HEK293T (cell line): Measurements from ENCODE around the gene PPM1J.

ENCODE experiments used
- ARNT ChIP-seq: fragments of 450-650 bp; IDR thresholded peaks from 2 replicates; pipeline ENCODE4 v1.6.1; 2017; ENCODE audit warnings: mild to moderate bottlenecking
- BHLHE40 ChIP-seq: fragments of 450-650 bp; IDR thresholded peaks from 2 replicates; pipeline ENCODE4 v1.6.1; 2016; ENCODE audit warnings: mild to moderate bottlenecking, moderate library complexity, borderline replicate concordance
- FOXM1 ChIP-seq: fragments of 450-650 bp; IDR thresholded peaks from 2 replicates; pipeline ENCODE4 v1.6.1; 2017; ENCODE audit warnings: mild to moderate bottlenecking, borderline replicate concordance
- HDGF ChIP-seq: fragments of 450-650 bp; IDR thresholded peaks from 2 replicates; pipeline ENCODE4 v1.6.1; 2017; ENCODE audit warnings: antibody characterized with exemption, borderline replicate concordance
- NFRKB ChIP-seq: fragments of 450-650 bp; IDR thresholded peaks from 2 replicates; pipeline ENCODE4 v1.6.1; 2016; ENCODE audit warnings: mild to moderate bottlenecking, moderate library complexity
- PKNOX1 ChIP-seq: fragments of 450-650 bp; IDR thresholded peaks from 2 replicates; pipeline ENCODE4 v1.6.1; 2016
- SP1 ChIP-seq: fragments of 450-650 bp; IDR thresholded peaks from 2 replicates; pipeline ENCODE4 v1.6.1; 2017
- SUZ12 ChIP-seq: fragments of 450-650 bp; IDR thresholded peaks from 2 replicates; pipeline ENCODE4 v1.6.1; 2016; ENCODE audit warnings: mild to moderate bottlenecking
- ZNF384 ChIP-seq: fragments of 450-650 bp; IDR thresholded peaks from 2 replicates; pipeline ENCODE4 v1.6.1; 2016

GRCh38 chr1:112721966-112722524 lies 6.9 kb upstream of the PPM1J start:
- TF ChIP-seq SP1 (no peak), SUZ12 (no peak), HDGF (no peak), FOXM1 (no peak), ZNF384 (no peak), BHLHE40 (no peak), PKNOX1 (no peak), ARNT (no peak), NFRKB (no peak)
